Measurements from ENCODE around the gene SLC2A3. TPM values are rescaled to one million over a fixed set of nuclear protein-coding genes. Genes with fewer than 3 reads are reported as not detected.

The SLC2A3 gene
- total and polyA plus RNA-seq, 9 of the 15 experiments (the other 6 are each of a cell fraction or from before 2014, with no cell fraction given): 67.3 to 491 (median 104) TPM

- H3K4me2 ChIP-seq (ENCODE audit: insufficient read depth, low read length): no peak overlapping the region
- POLR2A ChIA-PET: interaction anchor here (0.6 kb wide), 1 partner anchor 45 kb away, joined by 3 read pairs; no protein-coding TSS in a partner anchor
- CTCF ChIA-PET (ENCODE audit: low intra/inter-chr PET ratio): interaction anchor here (0.6 kb wide), 1 partner anchor 125 kb away, joined by 3 read pairs; no protein-coding TSS in a partner anchor
- WGBS (ENCODE audit: insufficient coverage, low coverage, missing lambda C conversion rate): 81% methylated on average over 3 of the region's 4 CpGs
- FAIRE-seq (no peak), DNase-seq (ENCODE audit: extremely low read depth in 1 of 4, low spot score in 3 of 4) (no peak), ATAC-seq (no peak)
- H3K79me2 ChIP-seq (ENCODE audit: control insufficient read depth, insufficient read depth, low read length): no peaks in the 10 kb centered on the region
- H3K27me3 ChIP-seq (ENCODE audit: control insufficient read depth in 2 of 2, insufficient read depth in 2 of 2, low read length in 2 of 2): no peaks in the 10 kb centered on the region
- no peak for TF ChIP-seq ZNF696 (CRISPR knock-in tag; conservative IDR thresholded peaks at IDR 0.05)
- no peak for TF ChIP-seq PHB2 (IDR thresholded peaks at IDR 0.05; ENCODE audit: low read depth)
- no peak for TF ChIP-seq FUS (optimal IDR thresholded peaks at IDR 0.05; ENCODE audit: low read depth, low read length)
- no peak for TF ChIP-seq CGGBP1 (CRISPR knock-in tag; IDR thresholded peaks at IDR 0.05)
- no peak for TF ChIP-seq FOXP1 (CRISPR knock-in tag; IDR thresholded peaks at IDR 0.05)
- no peak for TF ChIP-seq ZBTB33 (CRISPR knock-in tag; IDR thresholded peaks at IDR 0.05)
- TF ChIP-seq NCOR1 (IDR thresholded peaks at IDR 0.05): no peak
- TF ChIP-seq PURB (CRISPR knock-in tag; IDR thresholded peaks at IDR 0.05; ENCODE audit: low read depth): no peak
- no peak for TF ChIP-seq THRA (IDR thresholded peaks at IDR 0.05)
- H2AFZ ChIP-seq (ENCODE audit: low read depth, low read length): no peak overlapping the region
- no peaks in the 10 kb centered on the region for H4K20me1 ChIP-seq (replicated peaks; ENCODE audit: control insufficient read depth, insufficient read depth, low read length)
- no peaks in the 10 kb centered on the region for H3K36me3 ChIP-seq (ENCODE audit: control insufficient read depth, insufficient read depth, low read length)
- no peak overlapping the region for H3K4me3 ChIP-seq
- no peaks in the 10 kb centered on the region; a peak in 1 of 5 replicates for H3K4me1 ChIP-seq (replicated peaks in 1 of 2; ENCODE audit: control insufficient read depth in 2 of 2, insufficient read depth in 2 of 2, low read length in 2 of 2)
- no peak overlapping the region for H3K9ac ChIP-seq (ENCODE audit: insufficient read depth in 1 of 2, low read depth in 2 of 2, low read length in 2 of 2)
- intact Hi-C loops (cut with micrococcal nuclease) (no loop called here), in situ Hi-C loops (cut with MboI) (no loop called here)
- H3K9me1 ChIP-seq (ENCODE audit: control insufficient read depth, insufficient read depth, low read length): no peaks in the 10 kb centered on the region
- BruUV-seq (replicated peaks): no TSS peak
- no peaks in the 10 kb centered on the region for H3K9me3 ChIP-seq (replicated peaks; ENCODE audit: control insufficient read depth, insufficient read depth, low read depth, low read length)
- H3K27ac ChIP-seq (ENCODE audit: extremely low read depth, low read depth, low read length): no peak overlapping the region
These were observed 45.5 kb upstream of the SLC2A3 start for GRCh38 chr12:7981446-7981845.

Measured in K562 (cell line).